Duodenal mucosa (tissue), 2 donors: ENCODE measurements around the gene MYL12A.

Experiments used
- H3K27ac ChIP-seq: one replicate; pipeline ENCODE4 v1.7.0; 2013; ENCODE audit warnings: low read depth, low read length
- H3K27me3 ChIP-seq, 2 donors: one replicate each; pipeline ENCODE4 v1.7.0; 2013; ENCODE audit warnings: low read length in 2 of 2, control low read depth in 1 of 2; ENCODE audit not compliant: insufficient read depth in 2 of 2, control insufficient read depth in 1 of 2
- H3K36me3 ChIP-seq, 2 donors: one replicate each; pipeline ENCODE4 v1.7.0; 2013; ENCODE audit warnings: low read length in 2 of 2, control low read depth in 1 of 2; ENCODE audit not compliant: insufficient read depth in 2 of 2, control insufficient read depth in 1 of 2
- H3K4me1 ChIP-seq, 2 donors: one replicate each; pipeline ENCODE4 v1.7.0; 2013; ENCODE audit warnings: low read length in 2 of 2, control low read depth in 1 of 2; ENCODE audit not compliant: insufficient read depth in 2 of 2, control insufficient read depth in 1 of 2
- H3K4me3 ChIP-seq, 2 donors: one replicate each; pipeline ENCODE4 v1.7.0; 2013; ENCODE audit warnings: low read length in 2 of 2, low read depth in 1 of 2
- H3K9ac ChIP-seq, 2 donors: one replicate each; pipeline ENCODE4 v1.7.0; 2013; ENCODE audit warnings: low read length in 2 of 2, low read depth in 1 of 2
- H3K9me3 ChIP-seq, 2 donors: one replicate each; pipeline ENCODE4 v1.7.0; 2013; ENCODE audit warnings: low read length in 2 of 2, control low read depth in 1 of 2; ENCODE audit not compliant: control insufficient read depth in 1 of 2

Gene MYL12A

GRCh38 chr18:3283253-3283863 is 35.8 kb downstream of the MYL12A start:
- Histone ChIP-seq H3K27me3 (no peaks in the 10 kb centered on the region), H3K27ac (no peak overlapping the region), H3K4me3 (no peak overlapping the region), H3K4me1 (peaks cover 5% of the 10 kb centered on the region in 2 donors), H3K9me3 (no peaks in the 10 kb centered on the region), H3K36me3 (peaks cover 0 to 3% of the 10 kb centered on the region in 2 donors), H3K9ac (no peak overlapping the region)

GRCh38 chr18:3283908-3284307 is 36.3 kb downstream of the MYL12A start:
- Histone ChIP-seq H3K4me3 (no peak overlapping the region), H3K27ac (no peak overlapping the region), H3K27me3 (no peaks in the 10 kb centered on the region), H3K9ac (no peak overlapping the region), H3K36me3 (no peaks in the 10 kb centered on the region), H3K4me1 (peaks cover 5% of the 10 kb centered on the region in 2 donors), H3K9me3 (no peaks in the 10 kb centered on the region)

GRCh38 chr18:3284501-3284900 is 36.9 kb downstream of the MYL12A start:
- Histone ChIP-seq H3K27me3 (no peaks in the 10 kb centered on the region), H3K9ac (no peak overlapping the region), H3K4me1 (peaks cover 5% of the 10 kb centered on the region in 2 donors), H3K27ac (no peak overlapping the region), H3K4me3 (no peak overlapping the region), H3K9me3 (no peaks in the 10 kb centered on the region), H3K36me3 (no peaks in the 10 kb centered on the region)

GRCh38 chr18:3286159-3286558 is 38.6 kb downstream of the MYL12A start:
- H3K9me3 ChIP-seq: peaks cover 0 to 11% of the 10 kb centered on the region in 2 donors
- no peaks in the 10 kb centered on the region for H3K36me3 ChIP-seq
- no peak overlapping the region for H3K9ac ChIP-seq
- peaks cover 5% of the 10 kb centered on the region in 2 donors for H3K4me1 ChIP-seq
- no peak overlapping the region for H3K27ac ChIP-seq
- no peaks in the 10 kb centered on the region for H3K27me3 ChIP-seq
- H3K4me3 ChIP-seq: no peak overlapping the region

GRCh38 chr18:3293196-3293951 is 45.8 kb downstream of the MYL12A start:
- no peak overlapping the region for H3K27ac ChIP-seq
- H3K27me3 ChIP-seq: no peaks in the 10 kb centered on the region

GRCh38 chr18:3294435-3295080 is 47.0 kb downstream of the MYL12A start:
- H3K27ac ChIP-seq: no peak overlapping the region
- no peak overlapping the region for H3K4me3 ChIP-seq
- H3K9ac ChIP-seq: no peak overlapping the region
- peaks cover 6 to 7% of the 10 kb centered on the region in 2 donors for H3K4me1 ChIP-seq
- H3K27me3 ChIP-seq: no peaks in the 10 kb centered on the region
- no peaks in the 10 kb centered on the region for H3K36me3 ChIP-seq
- H3K9me3 ChIP-seq: peaks cover 0 to 13% of the 10 kb centered on the region in 2 donors

More at GRCh38 chr18:3293196-3293951, 45.8 kb downstream of the MYL12A start:
- H3K9me3 ChIP-seq: peaks cover 0 to 13% of the 10 kb centered on the region in 2 donors
- no peak overlapping the region for H3K4me3 ChIP-seq
- no peak overlapping the region for H3K9ac ChIP-seq
- no peaks in the 10 kb centered on the region for H3K36me3 ChIP-seq
- peaks cover 6 to 7% of the 10 kb centered on the region in 2 donors for H3K4me1 ChIP-seq

- Histone ChIP-seq H3K27me3 (no peaks in the 10 kb centered on the region), H3K9ac (peak overlapping the region; percentile 60 to 69), H3K4me3 (peak overlapping the region; percentile 88 to 89), H3K27ac (no peak overlapping the region), H3K9me3 (no peaks in the 10 kb centered on the region), H3K4me1 (peaks cover 6 to 7% of the 10 kb centered on the region in 2 donors), H3K36me3 (no peaks in the 10 kb centered on the region)
These were observed 49.7 kb downstream of the MYL12A start for GRCh38 chr18:3297025-3297984.

- Histone ChIP-seq H3K27ac (no peak overlapping the region), H3K27me3 (no peaks in the 10 kb centered on the region)
These were observed 57.2 kb downstream of the MYL12A start for GRCh38 chr18:3304832-3305231.

DNA sequence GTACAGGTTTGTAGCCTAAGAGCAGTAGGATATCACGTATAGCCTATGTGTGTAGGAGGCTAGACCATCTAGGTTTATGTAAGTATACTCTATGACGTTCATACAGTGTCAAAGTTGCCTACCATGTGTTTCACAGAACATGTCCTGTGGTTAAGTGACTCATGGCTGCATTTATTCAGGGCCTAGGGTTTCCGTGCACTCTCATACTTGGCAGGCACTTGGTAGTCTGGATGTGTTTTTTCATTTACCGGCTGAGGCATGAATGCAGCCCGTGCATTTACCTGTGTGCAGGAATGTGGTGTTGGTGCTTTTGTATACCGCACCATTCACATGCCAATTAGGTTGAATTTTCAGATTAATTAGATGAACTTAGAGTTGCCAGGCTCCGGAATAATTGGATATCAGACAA is 57.8 kb downstream of the MYL12A start:
- H3K4me3 ChIP-seq: no peak overlapping the region
- no peak overlapping the region for H3K27ac ChIP-seq
- no peaks in the 10 kb centered on the region for H3K27me3 ChIP-seq
- no peaks in the 10 kb centered on the region for H3K36me3 ChIP-seq
- H3K9me3 ChIP-seq: no peaks in the 10 kb centered on the region
- no peak overlapping the region for H3K9ac ChIP-seq
- no peaks in the 10 kb centered on the region for H3K4me1 ChIP-seq

More at GRCh38 chr18:3304832-3305231, 57.2 kb downstream of the MYL12A start:
- Histone ChIP-seq H3K9ac (no peak overlapping the region), H3K4me3 (no peak overlapping the region), H3K4me1 (no peaks in the 10 kb centered on the region), H3K9me3 (no peaks in the 10 kb centered on the region), H3K36me3 (no peaks in the 10 kb centered on the region)
